ENCODE results near the gene TNP1. TPM values are rescaled to one million over a fixed set of nuclear protein-coding genes. Genes with fewer than 3 reads are reported as not detected.

The TNP1 gene
- total and polyA plus RNA-seq, 2 donors (not counting 1 experiment from before 2014, with no cell fraction given), result not detected

DNA sequence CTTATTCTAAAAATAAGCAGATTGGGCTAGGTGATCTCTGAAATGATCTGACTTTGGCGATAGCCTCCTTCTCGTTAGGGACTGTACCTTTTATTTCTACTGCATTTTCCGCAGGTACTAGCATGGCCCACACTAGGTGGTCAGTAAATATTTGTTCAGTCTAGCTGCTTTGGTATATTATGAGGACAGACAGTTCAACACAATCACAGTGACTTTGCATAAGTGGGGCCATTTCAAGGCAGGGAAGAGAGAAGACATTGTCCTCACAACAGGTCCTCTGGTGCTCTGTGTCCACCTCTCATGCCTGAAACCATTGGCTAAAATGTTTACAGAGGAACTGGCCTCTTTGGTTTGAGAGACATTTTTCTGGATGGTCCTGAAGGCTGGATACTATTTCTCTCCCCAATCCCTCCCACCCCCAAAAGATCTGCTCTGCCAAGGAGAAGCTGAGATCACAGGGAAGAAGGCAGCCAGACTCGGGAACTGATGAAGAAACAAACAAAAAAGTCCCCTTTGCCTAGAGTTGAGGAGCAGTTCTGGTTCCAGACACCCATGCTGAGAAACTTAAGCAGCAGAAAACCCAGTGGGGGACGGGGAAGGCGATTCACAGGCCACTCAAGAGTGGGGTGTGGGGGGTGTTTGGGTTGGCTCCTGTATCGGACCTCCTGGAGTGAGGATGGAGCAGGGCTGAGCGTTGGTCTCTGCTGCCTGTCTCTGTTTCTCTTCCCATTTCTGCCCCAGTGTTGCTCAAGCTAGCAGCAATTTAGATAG lies 2.9 kb upstream of the TNP1 start:
- H3K9me3 ChIP-seq (ENCODE audit: control insufficient read depth, insufficient read depth, low read depth, low read length), result no peaks in the 10 kb centered on the region
- no peak overlapping the region for H3K9ac ChIP-seq (ENCODE audit: insufficient read depth, low read length)
- H3K4me3 ChIP-seq (replicated peaks in 1 of 4; ENCODE audit: control extremely low read depth in 1 of 4, insufficient read depth in 1 of 4, low read depth in 3 of 4, low read length in 4 of 4), result no peak overlapping the region
- TF ChIP-seq CTCF (conservative IDR thresholded peaks at IDR 0.05 in 1 of 2, IDR thresholded peaks at IDR 0.05 in 1 of 2; ENCODE audit: low read depth in 1 of 2, low read length in 2 of 2) (no peak), EZH2 (IDR thresholded peaks at IDR 0.05; ENCODE audit: low read length, missing control alignments) (no peak)
- no peaks in the 10 kb centered on the region for H3K79me2 ChIP-seq (ENCODE audit: control insufficient read depth, insufficient read depth, low read length)
- no peaks in the 10 kb centered on the region for H4K20me1 ChIP-seq (ENCODE audit: control insufficient read depth, extremely low read depth, insufficient read depth, low read length)
- H3K4me1 ChIP-seq (ENCODE audit: control insufficient read depth, extremely low read depth, insufficient read depth, low read length), result no peaks in the 10 kb centered on the region
- H3K27me3 ChIP-seq (ENCODE audit: control insufficient read depth, insufficient read depth, low read length), result no peaks in the 10 kb centered on the region
- H3K36me3 ChIP-seq (ENCODE audit: control insufficient read depth, insufficient read depth, low read length), result no peaks in the 10 kb centered on the region
- no peak overlapping the region for H3K27ac ChIP-seq (ENCODE audit: insufficient read depth, low read length)
- no peak overlapping the region for H3K4me2 ChIP-seq (ENCODE audit: extremely low read depth, insufficient read depth, low read length)
- DNase-seq (ENCODE audit: low read depth in 2 of 2), result no peak
- H2AFZ ChIP-seq (ENCODE audit: low read length), result no peak overlapping the region

GRCh38 chr2:216860426-216861137 lies 718 bp upstream of the TNP1 start:
- H3K27me3 ChIP-seq (ENCODE audit: control insufficient read depth, insufficient read depth, low read length), result no peaks in the 10 kb centered on the region
- H3K79me2 ChIP-seq (ENCODE audit: control insufficient read depth, insufficient read depth, low read length), result no peaks in the 10 kb centered on the region
- H3K4me3 ChIP-seq (replicated peaks in 1 of 4; ENCODE audit: control extremely low read depth in 1 of 4, insufficient read depth in 1 of 4, low read depth in 3 of 4, low read length in 4 of 4), result no peak overlapping the region
- no peaks in the 10 kb centered on the region for H4K20me1 ChIP-seq (ENCODE audit: control insufficient read depth, extremely low read depth, insufficient read depth, low read length)
- TF ChIP-seq EZH2 (IDR thresholded peaks at IDR 0.05; ENCODE audit: low read length, missing control alignments) (no peak), CTCF (conservative IDR thresholded peaks at IDR 0.05 in 1 of 2, IDR thresholded peaks at IDR 0.05 in 1 of 2; ENCODE audit: low read depth in 1 of 2, low read length in 2 of 2) (no peak)
- no peaks in the 10 kb centered on the region for H3K36me3 ChIP-seq (ENCODE audit: control insufficient read depth, insufficient read depth, low read length)
- H3K4me1 ChIP-seq (ENCODE audit: control insufficient read depth, extremely low read depth, insufficient read depth, low read length), result no peaks in the 10 kb centered on the region
- H3K4me2 ChIP-seq (ENCODE audit: extremely low read depth, insufficient read depth, low read length), result no peak overlapping the region
- H3K9ac ChIP-seq (ENCODE audit: insufficient read depth, low read length), result no peak overlapping the region
- H2AFZ ChIP-seq (ENCODE audit: low read length), result no peak overlapping the region
- no peak overlapping the region for H3K27ac ChIP-seq (ENCODE audit: insufficient read depth, low read length)
- DNase-seq (ENCODE audit: low read depth in 2 of 2), result peak in 1 of 2 donors; percentile 56
- H3K9me3 ChIP-seq (ENCODE audit: control insufficient read depth, insufficient read depth, low read depth, low read length), result no peaks in the 10 kb centered on the region

GRCh38 chr2:216858312-216858711 lies 1.6 kb downstream of the TNP1 start:
- no peak overlapping the region for H3K4me3 ChIP-seq (replicated peaks in 1 of 4; ENCODE audit: control extremely low read depth in 1 of 4, insufficient read depth in 1 of 4, low read depth in 3 of 4, low read length in 4 of 4)
- peak in 1 of 2 donors; percentile 18 for DNase-seq (ENCODE audit: low read depth in 2 of 2)
- no peak overlapping the region for H2AFZ ChIP-seq (ENCODE audit: low read length)
- H3K27me3 ChIP-seq (ENCODE audit: control insufficient read depth, insufficient read depth, low read length), result no peaks in the 10 kb centered on the region
- no peaks in the 10 kb centered on the region for H3K36me3 ChIP-seq (ENCODE audit: control insufficient read depth, insufficient read depth, low read length)
- H3K9me3 ChIP-seq (ENCODE audit: control insufficient read depth, insufficient read depth, low read depth, low read length), result no peaks in the 10 kb centered on the region
- no peaks in the 10 kb centered on the region for H3K4me1 ChIP-seq (ENCODE audit: control insufficient read depth, extremely low read depth, insufficient read depth, low read length)
- no peaks in the 10 kb centered on the region for H4K20me1 ChIP-seq (ENCODE audit: control insufficient read depth, extremely low read depth, insufficient read depth, low read length)
- H3K4me2 ChIP-seq (ENCODE audit: extremely low read depth, insufficient read depth, low read length), result no peak overlapping the region
- H3K27ac ChIP-seq (ENCODE audit: insufficient read depth, low read length), result no peak overlapping the region
- H3K9ac ChIP-seq (ENCODE audit: insufficient read depth, low read length), result no peak overlapping the region
- no peak for TF ChIP-seq EZH2 (IDR thresholded peaks at IDR 0.05; ENCODE audit: low read length, missing control alignments)
- TF ChIP-seq CTCF (conservative IDR thresholded peaks at IDR 0.05 in 1 of 2, IDR thresholded peaks at IDR 0.05 in 1 of 2; ENCODE audit: low read depth in 1 of 2, low read length in 2 of 2), result no peak
- H3K79me2 ChIP-seq (ENCODE audit: control insufficient read depth, insufficient read depth, low read length), result no peaks in the 10 kb centered on the region

Measured in fibroblast of lung (primary cell).